GM18907 (cell line): Measurements from ENCODE around the gene UBE2E3.

Source experiments
- ATAC-seq: cut with Tn5 transposase; IDR thresholded peaks from one replicate; pipeline ENCODE4 v1.9.1; 2021; ENCODE audit warnings: mild to moderate bottlenecking, moderate library complexity; ENCODE audit not compliant: unreplicated experiment

UBE2E3 gene

DNA sequence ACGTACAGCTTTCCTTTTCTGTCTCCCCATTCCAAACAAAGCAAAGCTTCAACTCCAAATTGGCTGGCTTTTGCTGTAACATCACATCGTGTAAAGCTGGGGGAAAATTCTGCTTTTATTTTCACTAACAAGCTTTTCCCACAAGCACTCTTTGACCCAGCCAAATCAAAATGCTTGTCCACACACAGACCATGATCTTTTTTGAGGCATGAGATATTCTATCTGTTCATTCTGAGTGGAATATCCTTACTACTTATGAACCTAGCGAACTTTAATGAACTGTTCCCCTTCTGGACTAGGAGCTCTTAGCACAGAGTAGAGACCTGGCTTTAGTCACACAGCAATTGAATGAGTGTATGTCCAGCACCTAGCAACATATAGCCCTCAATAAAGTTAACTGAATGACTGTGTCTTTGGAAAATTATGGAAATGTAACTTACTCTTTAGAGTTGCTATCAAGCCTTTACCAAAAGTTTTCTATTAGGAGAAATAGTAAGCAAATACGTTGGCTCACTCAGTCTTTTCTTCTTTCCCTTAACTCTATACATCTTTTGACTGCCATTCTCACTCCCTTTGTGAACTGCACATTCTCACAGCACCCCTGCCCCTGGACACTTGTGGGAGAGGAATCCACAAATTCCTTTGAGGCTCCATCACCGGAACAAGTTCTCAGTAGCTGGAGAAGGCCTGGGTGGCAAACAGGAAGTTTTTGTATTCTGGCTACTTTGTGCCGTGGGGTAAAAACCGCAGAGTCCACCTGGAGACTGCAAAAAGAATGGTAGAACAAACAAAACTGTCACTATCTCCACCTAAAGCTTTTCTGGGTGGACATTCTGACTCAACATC lies 1.3 kb upstream of the UBE2E3 start:
- ATAC-seq = no peak

DNA sequence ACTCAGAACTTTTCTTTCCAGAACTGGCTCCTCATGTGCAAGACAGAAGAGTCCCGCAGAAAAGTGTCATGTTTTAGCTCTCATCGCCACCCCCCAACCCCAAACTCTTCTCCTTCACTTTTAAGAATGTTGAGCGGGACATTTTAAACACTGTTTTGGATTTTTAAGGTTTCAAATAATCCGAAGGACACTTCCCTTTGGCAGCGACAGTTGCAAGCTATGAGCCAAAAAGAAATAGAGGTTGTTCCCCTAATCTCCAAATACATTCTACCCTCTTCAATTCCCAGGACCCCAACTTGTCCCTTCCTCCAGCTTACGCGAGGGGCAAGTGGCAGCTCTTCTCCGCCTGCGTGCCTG lies 678 bp upstream of the UBE2E3 start:
- ATAC-seq = no peak

- ATAC-seq = no peak
Measured at GRCh38 chr2:180980943-180981911, 822 bp downstream of the UBE2E3 start.

DNA sequence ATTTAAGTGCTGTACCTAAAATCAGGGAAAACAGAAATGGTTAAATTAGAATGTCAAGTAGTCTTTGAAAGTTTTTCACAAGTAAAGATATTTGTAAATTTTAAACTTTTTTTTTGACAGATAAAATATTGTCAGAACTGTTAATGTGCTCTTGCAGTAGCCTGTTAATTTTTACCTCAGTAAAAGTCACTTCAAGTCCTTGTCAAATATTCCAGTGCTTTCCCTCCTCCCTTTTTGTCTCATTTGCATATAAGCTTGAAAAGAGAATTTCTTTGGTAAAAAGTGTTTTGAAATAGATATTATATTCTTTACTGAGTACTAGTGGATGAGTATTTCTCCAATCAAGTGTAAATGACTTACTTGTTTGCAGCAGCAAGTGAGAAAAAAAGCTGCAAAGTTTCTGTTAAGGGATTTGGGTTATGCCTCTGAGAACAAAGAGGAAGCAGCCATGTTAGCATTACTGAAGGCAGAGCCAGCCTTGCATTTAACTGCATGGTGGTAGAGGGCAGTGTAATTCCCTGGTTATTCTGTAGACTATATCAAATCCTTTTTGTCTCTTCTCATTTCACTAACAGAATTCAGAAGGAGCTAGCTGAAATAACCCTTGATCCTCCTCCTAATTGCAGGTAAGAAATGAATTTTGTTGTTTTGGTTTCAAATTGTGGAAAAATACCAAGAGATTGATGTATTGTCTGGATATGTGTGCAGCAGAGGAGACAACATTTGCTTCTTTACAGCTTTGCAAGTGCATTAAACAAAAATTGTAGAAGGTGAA lies 3.2 kb downstream of the UBE2E3 start:
- ATAC-seq = peak; percentile 55

DNA sequence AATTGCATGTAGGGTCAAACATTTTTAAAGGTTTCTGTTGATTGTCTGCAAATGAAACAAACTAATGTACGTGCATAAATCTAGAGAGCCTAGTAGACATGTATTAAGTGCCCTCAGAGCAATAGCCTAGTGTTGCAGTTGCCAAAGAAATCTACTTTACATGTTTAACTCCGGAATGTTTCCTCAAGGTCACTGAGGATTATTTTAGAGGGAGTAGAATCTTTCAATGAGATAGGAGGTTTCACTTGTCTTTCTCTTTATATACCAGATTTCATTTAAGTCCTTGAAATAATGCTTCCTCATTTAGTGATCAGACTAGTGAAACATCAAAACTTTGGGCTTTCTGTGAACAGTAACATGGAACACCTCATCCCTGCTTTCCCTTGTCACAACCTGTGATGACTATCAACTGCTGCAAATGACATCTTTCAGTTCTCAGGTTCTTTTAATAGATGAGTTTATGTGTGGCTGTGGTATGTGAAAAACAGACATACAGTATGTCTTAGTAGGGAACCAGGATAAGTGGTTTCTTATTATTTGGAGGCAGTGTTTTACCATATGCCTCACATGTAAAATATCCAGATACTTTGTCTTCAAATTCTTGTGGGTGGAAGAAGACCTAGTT lies 5.5 kb downstream of the UBE2E3 start:
- no peak for ATAC-seq

- ATAC-seq = no peak
Measured at GRCh38 chr2:180987146-180987545, 6.7 kb downstream of the UBE2E3 start.

- no peak for ATAC-seq
Measured at GRCh38 chr2:180990337-180990736, 9.9 kb downstream of the UBE2E3 start.

- ATAC-seq = no peak
Measured at GRCh38 chr2:180990794-180991193, 10.4 kb downstream of the UBE2E3 start.

DNA sequence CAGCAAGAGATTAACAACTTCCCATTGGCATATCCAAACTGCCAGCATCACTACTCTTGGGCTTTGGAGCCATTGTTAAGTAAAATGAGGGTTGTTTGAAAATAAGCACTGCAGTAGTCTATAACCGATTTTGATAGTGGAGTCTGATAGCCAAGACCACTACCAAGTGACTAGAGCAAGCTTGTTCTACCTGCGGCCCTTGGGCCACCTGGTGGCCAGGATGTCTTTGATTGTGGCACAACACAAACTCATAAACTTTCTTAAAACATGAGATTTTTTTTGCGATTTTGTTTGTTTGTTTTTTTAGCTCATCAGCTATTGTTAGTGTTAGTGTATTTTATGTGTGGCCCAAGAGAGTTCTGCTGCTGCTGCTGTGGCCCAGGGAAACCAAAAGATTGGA lies 11.0 kb downstream of the UBE2E3 start:
- ATAC-seq = no peak

GRCh38 chr2:180991820-180992219 lies 11.4 kb downstream of the UBE2E3 start:
- peak; percentile 70 for ATAC-seq

GRCh38 chr2:180992994-180993393 lies 12.6 kb downstream of the UBE2E3 start:
- no peak for ATAC-seq

DNA sequence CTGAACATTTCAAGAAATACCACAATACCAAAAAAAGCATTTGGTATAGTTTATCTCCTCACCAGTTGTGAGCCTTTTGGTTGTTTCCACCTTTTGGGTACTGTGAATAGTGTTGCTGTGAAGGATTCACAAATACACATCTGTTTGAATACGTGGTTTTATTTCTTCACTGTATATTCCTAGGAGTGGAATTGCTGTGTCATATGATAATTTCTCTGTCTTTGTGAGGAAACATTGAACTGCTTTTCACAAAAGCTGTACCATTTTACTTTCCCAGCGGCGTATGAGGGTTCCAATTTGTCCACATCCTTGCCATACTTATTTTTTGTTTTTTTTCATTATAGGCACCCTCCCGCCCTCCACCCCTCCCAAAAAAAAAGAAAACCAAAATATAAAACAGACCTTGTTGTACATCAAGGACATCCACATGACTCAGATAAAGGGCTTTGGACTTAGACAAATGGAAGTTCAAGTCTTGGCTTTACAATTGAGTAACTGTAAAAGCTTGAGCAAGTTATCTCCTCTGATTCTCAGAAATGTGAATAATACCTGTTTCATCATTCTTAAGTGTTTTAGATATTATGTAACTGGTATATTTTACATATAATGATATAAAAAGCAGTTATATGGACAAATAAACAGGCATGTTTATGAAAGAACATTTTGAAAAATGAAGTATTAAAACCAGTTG lies 19.0 kb downstream of the UBE2E3 start:
- no peak for ATAC-seq

- ATAC-seq = no peak
Measured at GRCh38 chr2:181004647-181005325, 24.4 kb downstream of the UBE2E3 start.

GRCh38 chr2:181005326-181005655 lies 24.9 kb downstream of the UBE2E3 start:
- no peak for ATAC-seq

DNA sequence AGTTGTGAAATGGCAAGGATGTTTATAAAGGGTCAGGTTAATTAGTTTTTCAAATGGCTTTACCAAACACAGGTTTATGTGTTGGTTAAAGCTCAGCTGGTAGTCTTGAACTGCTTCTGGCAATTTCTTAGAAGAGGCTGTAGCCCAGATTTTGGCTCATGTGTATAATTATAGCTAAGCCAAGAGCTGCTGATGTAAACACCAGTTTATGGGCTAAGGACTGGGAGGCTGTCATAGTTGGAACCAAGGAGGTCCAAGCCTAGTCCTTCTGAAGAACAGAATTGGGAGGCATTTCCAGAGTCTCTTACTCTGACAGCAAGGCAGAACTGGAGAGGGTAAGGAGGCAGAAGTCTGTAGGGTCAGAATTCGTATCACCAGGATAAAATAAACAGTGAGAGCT lies 25.4 kb downstream of the UBE2E3 start:
- no peak for ATAC-seq

- no peak for ATAC-seq
Measured at GRCh38 chr2:181007086-181007837, 26.9 kb downstream of the UBE2E3 start.

- no peak for ATAC-seq
Measured at GRCh38 chr2:181008407-181008806, 28.0 kb downstream of the UBE2E3 start.

DNA sequence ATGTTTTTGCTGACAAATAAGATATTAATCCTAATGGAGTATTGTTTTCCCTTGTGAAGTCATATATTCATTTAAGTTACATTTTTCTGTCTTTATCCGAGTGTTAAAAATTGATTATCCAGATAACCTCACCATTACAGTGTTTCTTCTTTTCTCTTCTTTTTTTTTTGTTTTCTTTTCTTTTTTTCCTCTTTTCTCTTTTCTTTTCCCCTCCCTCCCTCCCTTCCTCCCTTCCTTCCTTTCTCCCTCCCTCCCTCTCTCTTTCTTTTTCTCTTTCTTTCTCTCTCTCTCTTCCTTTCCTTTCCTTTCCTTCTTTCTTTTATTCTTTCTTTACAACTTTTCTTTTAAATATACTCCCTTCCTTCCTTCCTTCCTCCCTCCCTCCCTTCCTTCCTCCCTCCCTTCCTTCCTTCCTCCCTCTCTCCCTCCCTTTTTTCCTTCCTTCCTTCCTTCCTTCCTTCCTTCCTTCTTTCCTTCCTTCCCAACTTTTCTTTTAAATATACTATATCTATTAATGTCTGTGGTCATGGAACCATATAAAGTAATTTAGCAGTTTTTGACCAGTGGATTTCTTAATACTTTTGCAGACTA lies 40.9 kb downstream of the UBE2E3 start:
- no peak for ATAC-seq

- ATAC-seq = no peak
Measured at GRCh38 chr2:181022652-181023051, 42.2 kb downstream of the UBE2E3 start.
